PC-3 (cell line): ENCODE measurements around the gene LIPH. TPM values are rescaled to one million over a fixed set of nuclear protein-coding genes. Genes with fewer than 3 reads are reported as not detected.

Source experiments
- ATAC-seq: fragments of 200-7000 bp; cut with Tn5 transposase; 2 replicates; pipeline ENCODE4 v1.9.1; 2020; ENCODE audit warnings: mild to moderate bottlenecking, moderate library complexity
- BruUV-seq: library from RNA; stranded (reverse); fragments of 400-500 nt; replicated peaks from 2 replicates; lab custom pipeline; 2021; lab: Mats Ljungman, UMichigan
- CTCF ChIA-PET: fragments of 300-600 bp; sonication (Branson Sonifier 250); formaldehyde crosslinking; loops from one replicate; lab custom pipeline; 2022; ENCODE audit warnings: antibody characterized with exemption; lab: Charles Lee
- POLR2A ChIA-PET: fragments of 300-600 bp; sonication (Branson Sonifier 250); formaldehyde crosslinking; loops from one replicate; lab custom pipeline; 2022; ENCODE audit warnings: antibody characterized with exemption; ENCODE audit not compliant: unreplicated experiment; lab: Charles Lee
- DNase-seq: peaks from one replicate; pipeline ENCODE4 v3.0.0-alpha.2; 2015
- H2AFZ ChIP-seq: fragments of 300-600 bp; sonication (generic); 2 replicates; pipeline ENCODE4 v1.6.0; 2016; ENCODE audit warnings: antibody characterized with exemption, low read length
- H3F3A ChIP-seq: fragments of 300-600 bp; sonication (generic); one replicate; pipeline ENCODE4 v1.6.0; 2017; ENCODE audit warnings: antibody characterized with exemption, low read length, control low read depth, mild to moderate bottlenecking; ENCODE audit not compliant: unreplicated experiment
- H3K27ac ChIP-seq: fragments of 300-600 bp; sonication (generic); 2 replicates; pipeline ENCODE4 v1.5.1; 2016; ENCODE audit warnings: mild to moderate bottlenecking, low read length
- H3K27me3 ChIP-seq: fragments of 300-600 bp; sonication (generic); 2 replicates; pipeline ENCODE4 v1.6.1; 2016; ENCODE audit warnings: low read length, mixed read lengths
- H3K36me3 ChIP-seq: fragments of 300-600 bp; sonication (generic); 2 replicates; pipeline ENCODE4 v1.6.1; 2016; ENCODE audit warnings: low read depth, mixed run types, low read length, mixed read lengths
- H3K4me1 ChIP-seq: fragments of 300-600 bp; sonication (generic); 2 replicates; pipeline ENCODE4 v1.5.1; 2016; ENCODE audit warnings: low read length; ENCODE audit not compliant: insufficient read depth
- H3K4me2 ChIP-seq: fragments of 300-600 bp; sonication (generic); 2 replicates; pipeline ENCODE4 v1.6.0; 2016; ENCODE audit warnings: low read length
- H3K4me3 ChIP-seq: fragments of 300-600 bp; sonication (generic); 2 replicates; pipeline ENCODE4 v1.5.1; 2016; ENCODE audit warnings: mild to moderate bottlenecking, low read length, mixed read lengths
- H3K79me2 ChIP-seq: fragments of 300-600 bp; sonication (generic); 2 replicates; pipeline ENCODE4 v1.6.1; 2017; ENCODE audit warnings: low read length, mixed read lengths
- H3K9ac ChIP-seq: fragments of 300-600 bp; sonication (generic); 2 replicates; pipeline ENCODE4 v1.6.0; 2016; ENCODE audit warnings: mild to moderate bottlenecking, low read length
- H3K9me2 ChIP-seq: fragments of 300-600 bp; sonication (generic); replicated peaks from 2 replicates; pipeline ENCODE4 v1.6.1; 2016; ENCODE audit warnings: mixed run types, low read length, mixed read lengths
- H3K9me3 ChIP-seq: fragments of 300-600 bp; sonication (generic); 2 replicates; pipeline ENCODE4 v1.6.1; 2016; ENCODE audit warnings: low read length, mixed read lengths
- H4K20me1 ChIP-seq: fragments of 300-600 bp; sonication (generic); 2 replicates; pipeline ENCODE4 v1.6.1; 2016; ENCODE audit warnings: low read length, mixed read lengths
- EZH2 ChIP-seq: fragments of 300-600 bp; sonication (generic); IDR thresholded peaks from one replicate; pipeline ENCODE4 v1.6.1; 2017; ENCODE audit warnings: antibody characterized with exemption, mild to moderate bottlenecking, low read length; ENCODE audit not compliant: unreplicated experiment
- EZH2phosphoT487 ChIP-seq: fragments of 300-600 bp; sonication (generic); IDR thresholded peaks from 2 replicates; pipeline ENCODE4 v1.6.1; 2018; ENCODE audit warnings: mild to moderate bottlenecking, antibody characterized with exemption, low read length, borderline replicate concordance
- intact Hi-C: fragments of 100-400 bp; cut with micrococcal nuclease; formaldehyde crosslinking; loops from 2 replicates; pipeline ENCODE4 v1.9.0; 2023
- total RNA-seq: library from RNA; depleted of rRNA; stranded (reverse); fragments of >200 nt; gene quantifications from 2 replicates; pipeline ENCODE4 v1.2.3, GENCODE V29; 2014
- TF ChIP-seq, protein P1 (sequence below): fragments of 300-600 bp; sonication (generic); conservative IDR thresholded peaks from 2 replicates; pipeline ENCODE4 v1.5.1; 2017; ENCODE audit warnings: antibody characterized with exemption, low read depth, mild to moderate bottlenecking, low read length

Gene LIPH
- total RNA-seq, 1 experiment from 2014 or later, result 1.0 TPM

DNA sequence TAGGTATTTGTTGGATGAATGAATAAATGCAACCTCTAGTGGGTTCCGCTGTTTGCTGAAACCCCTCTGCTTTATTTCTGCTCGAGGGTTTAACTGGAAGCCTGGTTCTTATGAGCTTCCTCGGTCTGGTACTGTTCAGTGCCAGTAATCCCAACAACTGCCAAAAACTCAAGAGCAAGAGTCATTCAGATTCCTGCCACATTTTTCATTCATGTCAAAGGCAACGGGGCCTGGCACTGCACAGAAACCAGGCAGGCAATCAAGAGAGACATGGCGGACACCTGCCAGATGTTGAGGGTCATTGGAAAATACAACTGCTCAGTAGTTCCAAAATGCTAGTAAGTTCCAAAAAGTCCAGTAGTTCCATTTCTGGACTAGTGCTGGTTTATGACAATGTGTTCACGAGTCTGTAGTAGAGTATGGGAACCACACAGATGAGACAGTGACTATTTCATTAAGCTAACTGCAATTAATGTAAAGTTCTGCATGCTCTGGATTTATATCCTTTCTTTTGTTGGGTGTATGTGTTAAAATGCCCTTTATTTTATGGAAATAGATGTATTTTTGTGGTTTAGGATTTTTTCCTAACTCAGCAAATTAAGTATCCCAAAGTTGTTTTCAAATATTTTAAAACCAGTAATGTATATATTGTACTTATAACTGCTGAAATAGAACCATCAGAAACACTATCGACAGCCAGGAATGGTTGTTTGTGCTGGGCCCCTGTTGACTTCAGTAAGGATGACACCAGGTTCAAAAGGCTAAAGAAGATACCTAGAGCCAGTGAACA is 30.8 kb downstream of the LIPH start:
- CTCF ChIA-PET, result interaction anchor here (0.6 kb wide), 1 partner anchor 61 kb away, joined by 14 read pairs; no protein-coding TSS in a partner anchor
- intact Hi-C loops, result no loop called here
- H3K9me2 ChIP-seq, result no peaks in the 10 kb centered on the region

DNA sequence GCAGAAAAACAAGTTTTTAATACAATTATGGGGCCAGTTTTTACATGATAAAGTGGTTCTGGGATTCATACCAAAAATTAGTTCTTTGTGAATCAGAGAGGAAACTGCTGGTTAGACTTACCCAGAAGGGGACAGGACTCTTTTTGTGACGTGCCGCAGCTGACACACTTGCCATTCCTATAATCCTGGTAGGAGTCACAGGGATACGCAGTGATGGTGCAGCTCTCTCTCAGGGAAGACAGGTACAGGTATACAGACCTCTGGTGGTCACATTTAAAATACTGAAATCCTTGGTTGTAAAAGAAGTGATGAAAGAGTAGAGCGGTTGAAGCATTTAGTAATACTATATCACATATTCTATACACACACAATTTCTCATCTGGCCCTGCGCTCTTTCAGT is 33.4 kb downstream of the LIPH start:
- H3F3A ChIP-seq, result no peaks in the 10 kb centered on the region
- no peaks in the 10 kb centered on the region for H3K4me1 ChIP-seq
- no peak overlapping the region for H2AFZ ChIP-seq
- H3K4me3 ChIP-seq, result no peak overlapping the region
- H3K79me2 ChIP-seq, result no peaks in the 10 kb centered on the region
- POLR2A ChIA-PET, result no interaction called here
- no peak overlapping the region for H3K9ac ChIP-seq
- intact Hi-C loops, result no loop called here
- CTCF ChIA-PET, result no interaction called here
- no peak overlapping the region for H3K27ac ChIP-seq
- H3K4me2 ChIP-seq, result no peak overlapping the region
- no peak for DNase-seq
- H3K9me2 ChIP-seq, result no peaks in the 10 kb centered on the region
- no peak for TF ChIP-seq EZH2phosphoT487
- TF ChIP-seq, protein P1, sequence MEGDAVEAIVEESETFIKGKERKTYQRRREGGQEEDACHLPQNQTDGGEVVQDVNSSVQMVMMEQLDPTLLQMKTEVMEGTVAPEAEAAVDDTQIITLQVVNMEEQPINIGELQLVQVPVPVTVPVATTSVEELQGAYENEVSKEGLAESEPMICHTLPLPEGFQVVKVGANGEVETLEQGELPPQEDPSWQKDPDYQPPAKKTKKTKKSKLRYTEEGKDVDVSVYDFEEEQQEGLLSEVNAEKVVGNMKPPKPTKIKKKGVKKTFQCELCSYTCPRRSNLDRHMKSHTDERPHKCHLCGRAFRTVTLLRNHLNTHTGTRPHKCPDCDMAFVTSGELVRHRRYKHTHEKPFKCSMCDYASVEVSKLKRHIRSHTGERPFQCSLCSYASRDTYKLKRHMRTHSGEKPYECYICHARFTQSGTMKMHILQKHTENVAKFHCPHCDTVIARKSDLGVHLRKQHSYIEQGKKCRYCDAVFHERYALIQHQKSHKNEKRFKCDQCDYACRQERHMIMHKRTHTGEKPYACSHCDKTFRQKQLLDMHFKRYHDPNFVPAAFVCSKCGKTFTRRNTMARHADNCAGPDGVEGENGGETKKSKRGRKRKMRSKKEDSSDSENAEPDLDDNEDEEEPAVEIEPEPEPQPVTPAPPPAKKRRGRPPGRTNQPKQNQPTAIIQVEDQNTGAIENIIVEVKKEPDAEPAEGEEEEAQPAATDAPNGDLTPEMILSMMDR, result peak; percentile 35; the same call in 1 of the 2 replicates
- BruUV-seq, result no TSS peak
- no peaks in the 10 kb centered on the region for H3K27me3 ChIP-seq
- no peaks in the 10 kb centered on the region for H3K9me3 ChIP-seq
- peak; percentile 67 for ATAC-seq
- H4K20me1 ChIP-seq, result no peaks in the 10 kb centered on the region
- no peaks in the 10 kb centered on the region for H3K36me3 ChIP-seq

More for the DNA sequence above, 30.8 kb downstream of the LIPH start:
- Histone ChIP-seq H3K4me1 (no peaks in the 10 kb centered on the region), H3K9ac (no peak overlapping the region), H3K27me3 (no peaks in the 10 kb centered on the region), H3F3A (no peaks in the 10 kb centered on the region), H3K36me3 (no peaks in the 10 kb centered on the region), H3K27ac (no peak overlapping the region), H4K20me1 (no peaks in the 10 kb centered on the region), H3K79me2 (no peaks in the 10 kb centered on the region), H2AFZ (no peak overlapping the region), H3K4me3 (no peak overlapping the region), H3K4me2 (no peak overlapping the region), H3K9me3 (no peaks in the 10 kb centered on the region)
- BruUV-seq, result no TSS peak
- ATAC-seq (no peak), DNase-seq (no peak)
- POLR2A ChIA-PET, result no interaction called here
- TF ChIP-seq EZH2, result no peak
- no peak for TF ChIP-seq EZH2phosphoT487
- TF ChIP-seq, protein P1, result no peak
